ENCODE measurements around the gene FAAH2. TPM values are rescaled to one million over a fixed set of nuclear protein-coding genes. Genes with fewer than 3 reads are reported as not detected.
"Not testable (repeated sequence)": the region's sequence is repeated elsewhere in the genome, so short reads cannot be mapped to it uniquely, and the experiment has no call there.

FAAH2 gene
- total RNA-seq, 4 donors from 2014 or later = 0.42 to 1.8 (median 0.72) TPM

DNA sequence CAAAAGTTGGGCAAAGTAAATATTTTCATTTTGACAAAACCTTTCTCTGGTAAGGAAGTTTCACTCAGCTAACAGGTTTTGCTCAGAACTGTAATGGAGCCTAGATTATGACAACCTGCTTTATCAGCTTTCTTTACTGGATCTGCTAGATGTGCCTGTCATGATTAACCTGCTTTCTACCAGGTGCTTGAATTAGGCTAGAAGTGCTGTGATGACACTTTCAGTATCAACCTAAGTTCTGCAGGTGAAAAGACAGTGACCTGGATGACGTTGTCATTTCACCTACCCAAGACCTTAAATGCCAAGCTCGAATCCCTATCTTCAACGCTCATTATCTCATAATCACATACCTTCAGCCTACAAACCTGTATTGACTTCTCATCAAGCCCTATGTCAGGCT lies 1.5 kb upstream of the FAAH2 start:
- H3K4me1 ChIP-seq = peaks cover 0 to 6% (median 0%) of the 10 kb centered on the region in 4 donors
- H3K4me3 ChIP-seq = no peak overlapping the region
- no peaks in the 10 kb centered on the region for H3K27me3 ChIP-seq
- H3K27ac ChIP-seq (replicated peaks in 1 of 4) = no peak overlapping the region
- peaks cover 0 to 7% (median 0%) of the 10 kb centered on the region in 4 donors for H3K9me3 ChIP-seq
- no peak for TF ChIP-seq POLR2A (IDR thresholded peaks at IDR 0.05; ENCODE audit: low read depth)
- no peak for TF ChIP-seq POLR2AphosphoS5 (IDR thresholded peaks at IDR 0.05)
- TF ChIP-seq EP300 (IDR thresholded peaks at IDR 0.05) = no peak
- TF ChIP-seq, protein P1, sequence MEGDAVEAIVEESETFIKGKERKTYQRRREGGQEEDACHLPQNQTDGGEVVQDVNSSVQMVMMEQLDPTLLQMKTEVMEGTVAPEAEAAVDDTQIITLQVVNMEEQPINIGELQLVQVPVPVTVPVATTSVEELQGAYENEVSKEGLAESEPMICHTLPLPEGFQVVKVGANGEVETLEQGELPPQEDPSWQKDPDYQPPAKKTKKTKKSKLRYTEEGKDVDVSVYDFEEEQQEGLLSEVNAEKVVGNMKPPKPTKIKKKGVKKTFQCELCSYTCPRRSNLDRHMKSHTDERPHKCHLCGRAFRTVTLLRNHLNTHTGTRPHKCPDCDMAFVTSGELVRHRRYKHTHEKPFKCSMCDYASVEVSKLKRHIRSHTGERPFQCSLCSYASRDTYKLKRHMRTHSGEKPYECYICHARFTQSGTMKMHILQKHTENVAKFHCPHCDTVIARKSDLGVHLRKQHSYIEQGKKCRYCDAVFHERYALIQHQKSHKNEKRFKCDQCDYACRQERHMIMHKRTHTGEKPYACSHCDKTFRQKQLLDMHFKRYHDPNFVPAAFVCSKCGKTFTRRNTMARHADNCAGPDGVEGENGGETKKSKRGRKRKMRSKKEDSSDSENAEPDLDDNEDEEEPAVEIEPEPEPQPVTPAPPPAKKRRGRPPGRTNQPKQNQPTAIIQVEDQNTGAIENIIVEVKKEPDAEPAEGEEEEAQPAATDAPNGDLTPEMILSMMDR (IDR thresholded peaks at IDR 0.05) = no peak
- no peaks in the 10 kb centered on the region for H3K36me3 ChIP-seq
- DNase-seq (ENCODE audit: extremely low spot score) = no peak
- intact Hi-C loops (cut with DNase I) = no loop called here
- WGBS = 80% methylated on average over 3 of the region's 3 CpGs

DNA sequence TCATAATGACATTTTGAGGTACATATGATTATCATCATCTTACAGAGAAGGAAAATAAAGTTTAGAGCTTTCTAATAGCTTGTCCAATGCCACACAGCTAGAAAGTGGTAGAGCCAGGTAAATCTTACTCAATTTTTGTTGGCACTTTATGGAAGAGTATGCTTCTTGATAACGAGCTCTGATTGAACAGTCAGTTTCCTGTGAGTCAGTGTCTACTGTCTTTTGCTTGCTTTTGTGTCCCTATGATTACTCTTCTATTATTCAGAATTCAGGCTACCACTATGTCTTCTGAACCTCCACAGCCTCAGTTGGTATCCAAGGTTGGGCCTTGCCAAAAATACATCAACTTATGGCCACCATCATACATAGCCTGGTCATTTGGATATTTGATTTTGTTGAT lies 2.6 kb downstream of the FAAH2 start:
- Histone ChIP-seq H3K36me3 (no peaks in the 10 kb centered on the region), H3K4me1 (peaks cover 0 to 6% (median 0%) of the 10 kb centered on the region in 4 donors), H3K9me3 (no peaks in the 10 kb centered on the region), H3K27me3 (no peaks in the 10 kb centered on the region), H3K4me3 (no peak overlapping the region), H3K27ac (replicated peaks in 1 of 4) (no peak overlapping the region)
- intact Hi-C loops (cut with DNase I) = no loop called here
- 65% methylated on average over 1 of the region's 1 CpG for whole genome bisulfite sequencing
- DNase-seq (ENCODE audit: extremely low spot score) = no peak
- no peak for TF ChIP-seq POLR2AphosphoS5 (IDR thresholded peaks at IDR 0.05)
- TF ChIP-seq POLR2A (IDR thresholded peaks at IDR 0.05; ENCODE audit: low read depth) = no peak
- no peak for TF ChIP-seq EP300 (IDR thresholded peaks at IDR 0.05)
- TF ChIP-seq, protein P1 (IDR thresholded peaks at IDR 0.05) = no peak

DNA sequence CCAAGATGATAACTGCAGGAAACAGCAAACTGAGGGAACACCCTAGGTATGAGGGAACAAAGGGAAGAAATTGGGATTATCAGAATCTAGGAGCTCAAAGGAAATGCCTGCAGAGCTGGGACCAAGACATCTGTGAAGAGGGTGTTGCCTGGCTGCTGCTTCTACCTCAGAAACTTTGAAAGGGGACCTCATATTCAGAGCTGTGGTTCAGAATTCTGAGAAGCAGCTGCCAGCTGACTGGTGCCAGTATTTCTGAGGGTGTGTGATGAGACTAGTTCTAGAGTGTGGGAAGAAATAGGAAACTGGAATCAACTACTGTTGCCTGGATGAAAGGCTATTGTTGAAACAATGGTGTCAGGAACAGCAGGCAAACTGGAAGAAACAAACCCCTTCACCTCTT lies 8.5 kb downstream of the FAAH2 start:
- no peak overlapping the region for H3K27ac ChIP-seq (replicated peaks in 1 of 4)
- TF ChIP-seq POLR2AphosphoS5 (IDR thresholded peaks at IDR 0.05) (no peak), EP300 (IDR thresholded peaks at IDR 0.05) (no peak), POLR2A (IDR thresholded peaks at IDR 0.05; ENCODE audit: low read depth) (no peak)
- TF ChIP-seq, protein P1 (IDR thresholded peaks at IDR 0.05) = no peak
- H3K9me3 ChIP-seq = no peaks in the 10 kb centered on the region
- DNase-seq (ENCODE audit: extremely low spot score) = no peak
- no peaks in the 10 kb centered on the region for H3K4me1 ChIP-seq
- H3K4me3 ChIP-seq = no peak overlapping the region
- no peaks in the 10 kb centered on the region for H3K36me3 ChIP-seq
- intact Hi-C loops (cut with DNase I) = no loop called here
- H3K27me3 ChIP-seq = no peaks in the 10 kb centered on the region

DNA sequence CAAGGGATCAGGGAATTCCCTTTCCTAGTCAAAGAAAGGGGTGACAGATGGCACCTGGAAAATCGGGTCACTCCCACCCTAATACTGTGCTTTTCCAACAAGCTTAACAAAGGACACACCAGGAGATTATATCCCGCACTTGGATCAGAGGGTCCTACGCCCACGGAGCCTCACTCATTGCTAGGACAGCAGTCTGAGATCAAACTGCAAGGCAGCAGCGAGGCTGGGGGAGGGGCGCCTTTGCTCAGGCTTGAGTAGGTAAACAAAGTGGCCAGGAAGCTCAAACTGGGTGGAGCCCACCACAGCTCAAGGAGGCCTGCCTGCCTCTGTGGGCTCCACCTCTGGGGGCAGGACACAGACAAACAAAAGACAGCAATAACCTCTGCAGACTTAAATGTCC lies 9.2 kb downstream of the FAAH2 start:
- DNase-seq (ENCODE audit: extremely low spot score); H3K9me3 ChIP-seq; intact Hi-C loops (cut with DNase I); H3K36me3 ChIP-seq; H3K4me3 ChIP-seq; H3K4me1 ChIP-seq; H3K27ac ChIP-seq (replicated peaks in 1 of 4); H3K27me3 ChIP-seq: not testable (repeated sequence)
- WGBS = 85% methylated on average over 6 of the region's 6 CpGs

DNA sequence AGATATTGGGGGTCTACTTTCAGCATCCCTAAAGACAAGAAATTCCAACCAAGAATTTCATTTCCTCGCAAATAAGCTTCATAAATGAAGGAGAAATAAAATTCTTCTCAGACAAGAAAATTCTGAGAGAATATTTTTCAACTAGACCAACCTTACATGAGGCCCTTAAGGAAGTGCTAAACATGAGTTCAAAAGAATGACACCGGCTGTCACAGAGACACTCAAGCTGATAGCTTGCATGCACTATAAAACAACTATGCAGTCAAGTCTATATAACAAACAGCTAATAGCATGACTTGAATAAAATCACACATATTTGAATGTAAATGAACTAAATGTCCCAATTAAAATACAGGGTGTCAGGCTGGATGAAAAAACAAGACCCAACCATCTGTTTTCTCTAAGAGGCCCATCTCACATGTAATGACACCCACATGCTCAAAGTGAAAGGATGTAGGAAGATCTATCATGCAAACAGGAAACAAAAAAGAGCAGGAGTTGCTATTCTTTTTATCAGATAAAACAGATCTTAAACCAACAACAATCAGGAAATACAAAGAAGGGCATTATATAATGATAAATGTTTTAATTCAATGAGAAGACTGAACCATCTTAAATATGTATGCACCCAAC lies 27.2 kb downstream of the FAAH2 start:
- no peaks in the 10 kb centered on the region for H3K4me1 ChIP-seq
- H3K36me3 ChIP-seq = no peaks in the 10 kb centered on the region
- no peak for DNase-seq (ENCODE audit: extremely low spot score)
- peaks cover 0 to 25% (median 0%) of the 10 kb centered on the region in 4 donors for H3K9me3 ChIP-seq
- WGBS = 84% methylated on average over 2 of the region's 2 CpGs
- intact Hi-C loops (cut with DNase I) = no loop called here
- H3K27me3 ChIP-seq = no peaks in the 10 kb centered on the region
- H3K4me3 ChIP-seq = no peak overlapping the region
- no peak overlapping the region for H3K27ac ChIP-seq (replicated peaks in 1 of 4)
- TF ChIP-seq POLR2A (IDR thresholded peaks at IDR 0.05; ENCODE audit: low read depth) (no peak), POLR2AphosphoS5 (IDR thresholded peaks at IDR 0.05) (no peak), EP300 (IDR thresholded peaks at IDR 0.05) (no peak)
- TF ChIP-seq, protein P1 (IDR thresholded peaks at IDR 0.05) = no peak
